HL-60 (cell line): Measurements from ENCODE around the gene ITPK1.

ENCODE experiments used
- DNase-seq, 2 experiments: peaks; one replicate each; pipeline ENCODE4 v3.0.0-alpha.2; 2010 to 2020; ENCODE audit warnings: low read depth in 1 of 2, low spot score in 1 of 2
- H3K27ac ChIP-seq: fragments of 250-450 bp; sonication (Bioruptor Pico); replicated peaks from 2 replicates; pipeline ENCODE4 v1.5.1; 2020; ENCODE audit warnings: mild to moderate bottlenecking, moderate library complexity
- H3K27me3 ChIP-seq: fragments of 250-450 bp; sonication (Bioruptor Pico); 2 replicates; pipeline ENCODE4 v1.5.1; 2021; ENCODE audit warnings: mild to moderate bottlenecking, moderate library complexity; ENCODE audit not compliant: insufficient read depth, poor library complexity, severe bottlenecking
- H3K4me3 ChIP-seq: replicated peaks from 2 replicates; pipeline ENCODE4 v1.5.1; 2011; ENCODE audit warnings: mild to moderate bottlenecking, control low read depth, low read length; ENCODE audit not compliant: insufficient read depth
- CTCF ChIP-seq: IDR thresholded peaks from one replicate; pipeline ENCODE4 v1.5.1; 2011; ENCODE audit warnings: low read length, control low read depth, inconsistent platforms; ENCODE audit not compliant: insufficient read depth
- GABPA ChIP-seq: IDR thresholded peaks from 2 replicates; pipeline ENCODE4 v1.6.1; 2012; ENCODE audit warnings: low read depth
- POLR2AphosphoS5 ChIP-seq: IDR thresholded peaks from 2 replicates; pipeline ENCODE4 v1.6.1; 2012; ENCODE audit warnings: low read depth
- REST ChIP-seq: IDR thresholded peaks from 2 replicates; pipeline ENCODE4 v1.6.1; 2012; ENCODE audit warnings: low read depth; ENCODE audit not compliant: insufficient replicate concordance
- SPI1 ChIP-seq: IDR thresholded peaks from 2 replicates; pipeline ENCODE4 v1.6.1; 2012; ENCODE audit warnings: low read depth, mild to moderate bottlenecking, borderline replicate concordance

Gene ITPK1

GRCh38 chr14:93030761-93031160 is 85.0 kb downstream of the ITPK1 start:
- Histone ChIP-seq H3K4me3 (no peak overlapping the region), H3K27ac (no peak overlapping the region), H3K27me3 (no peaks in the 10 kb centered on the region)
- DNase-seq = no peak
- no peak for TF ChIP-seq SPI1
- no peak for TF ChIP-seq POLR2AphosphoS5
- no peak for TF ChIP-seq GABPA
- TF ChIP-seq CTCF = no peak
- TF ChIP-seq REST = no peak

GRCh38 chr14:93029911-93030508 is 85.7 kb downstream of the ITPK1 start:
- H3K27me3 ChIP-seq = no peaks in the 10 kb centered on the region
- H3K27ac ChIP-seq = no peak overlapping the region
- no peak overlapping the region for H3K4me3 ChIP-seq
- no peak for TF ChIP-seq CTCF
- TF ChIP-seq REST = no peak
- no peak for TF ChIP-seq POLR2AphosphoS5
- no peak for TF ChIP-seq SPI1
- TF ChIP-seq GABPA = no peak
- no peak for DNase-seq

DNA sequence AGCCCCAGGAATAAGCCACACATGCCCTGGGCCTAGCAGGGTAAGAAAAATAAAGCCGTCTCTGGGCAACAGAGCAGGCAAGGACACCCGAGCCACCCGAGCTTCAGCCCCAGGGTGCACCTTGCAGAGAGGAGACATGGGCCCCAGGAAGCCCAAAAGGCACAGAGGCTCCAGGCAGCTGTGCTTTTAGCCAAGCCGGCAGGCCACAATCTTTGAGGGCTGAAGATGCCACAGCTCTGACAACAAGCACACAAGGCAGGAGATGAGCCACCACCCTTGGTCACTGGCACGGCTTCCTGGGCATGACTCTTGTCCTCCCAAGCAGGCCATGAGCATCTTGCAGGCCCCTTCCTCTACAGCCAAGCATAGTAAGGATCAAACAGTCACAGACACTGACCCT is 86.3 kb downstream of the ITPK1 start:
- H3K4me3 ChIP-seq = no peak overlapping the region
- no peak overlapping the region for H3K27ac ChIP-seq
- H3K27me3 ChIP-seq = no peaks in the 10 kb centered on the region
- no peak for DNase-seq
- TF ChIP-seq REST (no peak), GABPA (no peak), SPI1 (no peak), POLR2AphosphoS5 (no peak), CTCF (no peak)
